GM18508 (cell line): Measurements from ENCODE around the gene BICDL2.
"Not testable (repeated sequence)": the region's sequence is repeated elsewhere in the genome, so short reads cannot be mapped to it uniquely, and the experiment has no call there.

ENCODE experiments used
- ATAC-seq: cut with Tn5 transposase; IDR thresholded peaks from one replicate; pipeline ENCODE4 v1.9.1; 2021; ENCODE audit warnings: moderate number of reproducible peaks; ENCODE audit not compliant: insufficient read depth, unreplicated experiment

BICDL2 gene

DNA sequence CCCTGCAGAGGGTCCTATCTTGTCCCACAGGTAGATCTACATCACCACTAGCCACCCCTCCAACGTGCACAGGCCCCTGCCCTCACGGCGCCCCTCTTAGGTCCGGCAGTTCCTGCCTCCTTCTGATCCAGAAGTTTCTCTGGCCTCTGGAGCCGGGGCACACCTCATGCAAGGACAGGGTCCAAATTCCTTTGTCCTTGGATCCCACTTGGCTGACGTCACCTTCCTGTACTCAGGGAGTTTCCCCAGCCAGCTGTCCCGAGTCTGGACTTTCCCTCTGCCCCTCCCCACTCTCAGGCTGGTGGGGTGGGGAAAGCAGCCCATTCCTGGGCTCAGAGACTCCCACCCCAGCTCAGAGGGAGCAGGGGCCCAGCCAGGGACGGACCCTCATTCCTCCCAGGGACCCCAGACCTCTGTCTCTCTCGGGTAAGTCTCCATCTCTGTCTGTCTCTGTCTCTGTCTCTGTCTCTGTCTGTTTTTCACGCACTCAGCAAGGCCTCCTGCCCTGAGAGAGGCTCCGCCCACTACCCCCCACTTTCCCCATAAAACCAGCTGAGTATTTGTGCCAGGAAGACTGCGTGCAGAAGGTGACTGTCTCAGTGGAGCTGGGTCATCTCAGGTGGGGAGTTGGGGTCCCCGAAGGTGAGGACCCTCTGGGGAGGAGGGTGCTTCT, 28.5 kb upstream of the BICDL2 start, which contains the start of gene IL32:
IL32 (plus strand) TSS at position 572 of the 673 bp plus-strand sequence. CDS start 172 bp downstream, outside the sequence.
- no peak for ATAC-seq

DNA sequence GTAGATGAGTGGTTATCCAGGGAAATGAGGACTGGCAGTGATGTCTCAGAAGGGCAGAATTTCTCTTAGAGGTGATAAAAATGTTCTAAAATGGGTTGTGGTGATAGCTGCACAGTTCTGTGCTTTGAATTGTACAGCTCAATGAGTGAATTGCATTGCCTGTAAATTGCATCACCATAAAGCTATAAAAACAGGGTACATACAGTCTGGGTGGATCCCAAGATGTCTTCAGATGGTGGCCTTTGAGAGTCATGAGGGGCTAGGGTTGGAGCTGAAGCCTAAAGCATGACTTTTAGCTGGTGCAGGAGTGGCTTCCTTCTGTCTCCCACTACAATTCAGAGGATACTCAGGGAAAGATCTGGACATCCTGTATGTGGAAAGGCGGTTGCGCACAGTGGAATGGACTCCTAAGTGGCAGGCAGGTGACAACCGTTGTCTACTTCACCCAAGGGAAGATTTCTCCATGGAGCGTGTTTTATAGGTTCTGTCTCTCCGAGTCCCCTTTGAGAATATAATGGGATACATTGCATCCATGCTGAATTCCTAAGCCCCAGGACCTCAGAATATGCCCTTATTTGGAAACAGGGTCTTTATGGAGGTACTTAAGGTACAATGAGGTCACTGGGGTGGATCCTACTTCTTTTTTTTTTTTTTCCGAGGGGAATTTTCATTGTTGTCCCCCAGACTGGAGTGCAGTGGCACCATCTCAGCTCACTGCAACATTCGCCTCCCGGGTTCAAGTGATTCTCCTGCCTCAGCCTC, 27.1 kb upstream of the BICDL2 start:
- no peak for ATAC-seq

DNA sequence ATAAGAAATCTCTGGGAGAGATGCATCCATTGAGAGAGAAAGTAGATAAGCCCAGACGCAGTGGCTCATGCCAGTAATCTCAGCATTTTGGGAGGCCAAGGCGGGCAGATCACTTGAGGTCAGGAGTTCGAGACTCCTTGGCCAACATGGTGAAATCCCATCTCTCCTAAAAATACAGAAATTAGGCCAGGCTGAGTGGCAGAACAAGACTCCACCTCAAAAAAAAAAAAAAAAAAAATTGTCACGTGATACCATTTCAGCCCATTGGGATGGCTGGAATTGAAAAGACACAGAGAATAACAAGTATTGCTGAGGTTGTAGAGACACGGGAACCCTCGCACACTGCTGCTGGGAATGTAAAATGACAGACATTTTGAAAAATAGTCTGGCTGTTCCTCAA, 25.8 kb upstream of the BICDL2 start:
- ATAC-seq: no peak

DNA sequence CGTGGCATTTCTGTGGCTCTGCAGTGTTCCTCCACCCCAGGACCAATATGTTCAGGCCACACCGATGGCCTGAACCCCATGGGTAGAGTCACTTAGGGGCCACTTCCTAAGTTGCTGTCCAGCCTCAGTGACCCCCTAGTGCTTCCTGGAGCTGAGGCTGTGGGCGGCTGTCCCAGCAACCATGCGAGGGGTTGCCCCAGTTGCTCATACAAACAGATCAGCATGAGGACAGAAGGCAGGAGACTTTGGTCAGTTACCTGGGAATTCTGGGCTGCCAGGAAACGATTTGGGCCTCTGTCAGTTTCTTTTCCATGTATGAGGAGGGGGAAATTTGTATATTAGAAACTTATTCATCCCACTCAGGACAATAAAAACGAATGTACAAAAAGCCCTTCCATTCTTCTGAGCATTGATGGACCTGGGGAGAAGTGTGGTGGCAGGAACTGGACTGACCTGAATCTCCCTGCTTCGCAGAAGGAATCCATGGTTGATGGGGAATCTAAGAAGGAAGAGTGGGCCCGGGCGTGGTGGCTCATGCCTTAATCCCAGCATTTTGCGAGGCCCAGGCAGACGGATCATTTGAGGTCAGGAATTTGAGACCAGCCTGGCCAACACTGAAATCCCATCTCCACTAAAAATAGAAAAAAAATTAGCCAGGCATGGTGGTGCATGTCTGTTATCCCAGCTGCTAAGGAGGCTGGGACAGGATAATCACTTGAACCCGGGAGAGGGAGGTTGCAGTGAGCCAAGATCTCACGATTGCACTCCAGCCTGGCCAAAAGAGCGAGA, 23.8 kb upstream of the BICDL2 start:
- no peak for ATAC-seq

DNA sequence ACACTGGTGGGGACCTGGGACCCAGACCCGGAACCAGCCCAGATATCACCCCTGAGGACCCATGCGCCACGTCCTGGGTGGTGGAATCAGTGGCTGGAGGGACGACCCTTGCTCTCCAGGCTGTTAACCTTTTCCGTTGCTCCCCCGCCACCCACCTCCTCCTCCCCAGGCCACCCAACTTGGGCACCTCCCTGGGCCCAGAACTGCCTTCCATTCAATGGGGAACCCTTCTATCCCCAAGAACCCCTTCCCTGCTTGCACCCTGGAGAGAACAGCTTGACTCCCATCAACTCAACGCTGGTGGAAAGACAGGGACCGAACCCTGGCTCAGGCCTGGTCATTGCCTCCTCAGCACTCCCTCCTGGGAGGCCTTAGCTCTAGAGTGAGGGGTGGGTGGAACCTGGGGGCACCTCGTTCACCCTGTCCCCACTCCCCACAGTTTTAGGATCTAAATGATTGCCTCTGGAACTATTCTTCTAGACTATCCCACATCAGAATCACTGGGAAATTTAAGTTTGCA, 23.0 kb upstream of the BICDL2 start:
- ATAC-seq: no peak

DNA sequence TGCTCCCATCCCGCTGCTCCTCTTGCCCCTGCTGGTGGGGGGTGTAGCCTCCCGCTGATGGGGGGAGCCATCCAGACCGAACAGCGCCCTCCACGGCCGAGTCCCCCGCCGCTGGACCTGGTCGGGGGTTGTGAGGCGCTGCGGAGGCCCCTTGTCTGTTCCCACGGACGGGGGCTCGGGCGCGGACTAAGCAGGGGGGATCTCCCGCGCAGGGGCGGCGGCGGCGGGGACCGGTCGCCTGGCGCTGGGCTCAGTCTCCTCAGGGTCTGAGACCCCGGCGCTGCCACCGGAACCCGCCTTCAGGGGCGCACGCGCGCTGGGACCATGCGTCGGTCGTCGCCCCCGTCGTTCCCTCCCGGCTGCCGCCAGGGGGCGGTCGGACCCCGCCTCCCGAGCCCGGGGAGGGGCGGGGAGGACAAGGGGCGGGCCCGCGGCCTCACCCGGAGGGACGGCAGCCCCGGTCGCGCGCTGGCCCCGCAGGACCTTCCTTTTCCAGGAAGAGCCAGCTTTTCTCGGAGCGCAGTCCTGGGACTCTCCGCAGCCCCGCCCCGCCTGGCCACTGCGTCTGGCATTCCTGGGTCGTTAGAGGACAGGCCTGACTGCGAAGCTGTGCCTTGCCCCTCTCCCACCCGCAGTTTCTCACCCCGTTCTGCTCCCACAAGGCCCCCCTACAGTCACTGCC, 22.4 kb upstream of the BICDL2 start:
- ATAC-seq: no peak

DNA sequence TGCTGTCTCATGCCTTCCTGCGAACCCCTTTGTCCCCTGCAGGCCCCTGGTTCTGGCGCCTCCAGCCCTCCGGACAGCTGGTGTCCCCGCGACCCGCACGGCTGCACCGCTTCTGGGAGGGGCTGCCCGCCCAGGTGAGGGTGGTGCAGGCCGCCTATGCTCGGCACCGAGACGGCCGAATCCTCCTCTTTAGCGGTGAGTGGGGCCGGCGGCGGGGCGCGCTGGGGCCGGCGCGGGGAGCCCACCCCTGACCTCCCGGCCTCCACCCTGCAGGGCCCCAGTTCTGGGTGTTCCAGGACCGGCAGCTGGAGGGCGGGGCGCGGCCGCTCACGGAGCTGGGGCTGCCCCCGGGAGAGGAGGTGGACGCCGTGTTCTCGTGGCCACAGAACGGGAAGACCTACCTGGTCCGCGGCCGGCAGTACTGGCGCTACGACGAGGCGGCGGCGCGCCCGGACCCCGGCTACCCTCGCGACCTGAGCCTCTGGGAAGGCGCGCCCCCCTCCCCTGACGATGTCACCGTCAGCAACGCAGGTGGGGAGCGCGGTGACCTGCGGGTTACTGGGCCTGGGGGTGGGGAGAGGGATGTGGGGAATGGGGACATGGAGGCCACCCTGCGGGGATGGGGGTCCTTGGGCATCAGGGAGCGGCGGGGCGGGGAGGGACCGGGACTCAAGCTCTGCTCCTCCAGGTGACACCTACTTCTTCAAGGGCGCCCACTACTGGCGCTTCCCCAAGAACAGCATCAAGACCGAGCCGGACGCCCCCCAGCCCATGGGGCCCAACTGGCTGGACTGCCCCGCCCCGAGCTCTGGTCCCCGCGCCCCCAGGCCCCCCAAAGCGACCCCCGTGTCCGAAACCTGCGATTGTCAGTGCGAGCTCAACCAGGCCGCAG, 21.6 kb upstream of the BICDL2 start:
- ATAC-seq: no peak

DNA sequence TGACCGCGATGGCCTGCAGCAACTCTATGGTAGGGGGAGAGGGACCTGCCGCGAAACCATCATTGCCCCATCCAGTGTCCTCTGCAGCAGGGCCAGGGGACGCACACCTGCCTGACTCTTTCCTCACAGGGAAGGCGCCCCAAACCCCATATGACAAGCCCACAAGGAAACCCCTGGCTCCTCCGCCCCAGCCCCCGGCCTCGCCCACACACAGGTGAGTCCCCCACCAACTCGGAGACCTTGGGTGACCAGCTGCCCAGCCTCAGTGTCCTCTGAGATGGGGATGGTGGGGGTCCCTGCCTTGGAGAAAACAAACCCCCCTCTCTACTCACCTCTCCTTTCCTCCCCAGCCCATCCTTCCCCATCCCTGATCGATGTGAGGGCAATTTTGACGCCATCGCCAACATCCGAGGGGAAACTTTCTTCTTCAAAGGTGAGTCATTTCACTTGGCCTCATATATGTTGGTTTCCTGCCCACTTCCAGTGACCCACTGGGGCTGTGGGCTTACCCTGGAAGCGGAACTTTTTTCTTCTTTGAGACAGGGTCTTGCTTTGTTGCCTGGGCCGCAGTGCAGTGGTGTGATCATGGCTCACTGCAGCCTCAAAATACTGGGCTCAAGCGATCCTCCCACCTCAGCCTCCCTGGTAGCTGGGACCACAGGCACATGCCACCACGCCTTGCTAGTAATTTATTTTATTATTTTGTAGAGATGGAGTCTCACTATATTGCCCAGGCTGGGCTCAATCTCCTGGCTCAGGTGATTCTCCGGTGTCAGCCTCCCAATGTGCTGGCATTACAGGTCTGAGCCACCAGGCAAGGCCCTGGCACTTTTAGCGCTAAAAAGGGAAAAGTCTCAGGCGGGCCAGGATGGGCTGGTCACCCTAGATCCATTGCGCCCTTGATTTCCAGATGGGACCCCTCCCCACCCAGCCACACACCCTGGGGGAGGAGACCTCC, 20.7 kb upstream of the BICDL2 start:
- ATAC-seq: no peak

DNA sequence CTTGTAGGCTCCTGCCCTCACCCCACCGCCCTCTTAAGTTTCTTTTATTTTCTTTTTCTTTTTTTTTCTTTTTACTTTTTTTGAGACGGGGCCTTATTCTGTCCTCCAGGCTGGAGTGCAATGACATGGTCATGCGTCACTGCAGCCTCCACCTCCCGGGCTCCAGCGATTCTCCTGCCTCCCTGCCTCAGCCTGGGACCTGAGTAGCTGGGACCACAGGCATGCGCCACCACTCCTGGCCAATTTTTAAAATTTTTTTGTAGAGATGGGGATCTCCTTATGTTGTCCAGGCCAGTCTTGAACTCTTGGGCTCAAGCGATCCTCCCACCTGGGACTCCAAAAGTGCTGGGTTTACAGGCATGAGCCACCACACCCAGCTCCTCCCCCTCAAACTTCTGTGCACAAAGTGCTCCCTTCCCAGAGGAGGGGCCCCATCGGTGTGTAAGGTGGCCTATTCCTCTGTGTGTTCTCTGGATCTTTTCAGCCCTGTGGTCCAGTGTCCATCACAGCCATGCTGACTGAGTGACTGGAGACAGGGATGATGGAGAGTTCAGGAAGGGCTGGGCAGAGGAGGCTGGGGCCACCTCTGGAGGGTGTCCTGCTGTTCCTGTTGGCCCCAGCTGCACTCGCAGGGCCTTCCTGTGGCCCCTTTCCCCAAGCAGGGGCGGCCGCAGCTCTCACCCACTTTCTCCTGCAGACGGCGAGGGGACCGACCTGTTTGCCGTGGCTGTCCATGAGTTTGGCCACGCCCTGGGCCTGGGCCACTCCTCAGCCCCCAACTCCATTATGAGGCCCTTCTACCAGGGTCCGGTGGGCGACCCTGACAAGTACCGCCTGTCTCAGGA, 19.8 kb upstream of the BICDL2 start:
- ATAC-seq: no peak

DNA sequence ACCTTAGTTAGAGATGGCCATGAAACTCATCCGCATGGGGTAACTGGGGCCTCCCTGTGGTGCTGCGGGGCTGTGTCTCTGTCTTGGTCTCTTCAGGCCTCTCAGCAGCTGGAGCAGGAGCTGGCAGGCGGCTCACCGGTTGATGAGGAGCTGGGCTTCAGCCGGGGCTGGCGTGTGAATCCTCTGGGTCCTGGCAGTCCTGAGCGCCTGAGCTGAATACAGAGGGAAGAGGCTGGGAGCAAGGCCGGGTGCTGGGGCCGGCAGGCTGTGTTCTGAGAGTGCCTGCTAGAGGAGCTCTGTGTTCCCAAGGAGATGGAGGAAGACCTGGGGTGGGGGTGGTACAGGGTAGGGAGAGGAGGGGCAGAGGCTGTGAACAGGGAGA, 19.0 kb upstream of the BICDL2 start:
- ATAC-seq: not testable (repeated sequence)

DNA sequence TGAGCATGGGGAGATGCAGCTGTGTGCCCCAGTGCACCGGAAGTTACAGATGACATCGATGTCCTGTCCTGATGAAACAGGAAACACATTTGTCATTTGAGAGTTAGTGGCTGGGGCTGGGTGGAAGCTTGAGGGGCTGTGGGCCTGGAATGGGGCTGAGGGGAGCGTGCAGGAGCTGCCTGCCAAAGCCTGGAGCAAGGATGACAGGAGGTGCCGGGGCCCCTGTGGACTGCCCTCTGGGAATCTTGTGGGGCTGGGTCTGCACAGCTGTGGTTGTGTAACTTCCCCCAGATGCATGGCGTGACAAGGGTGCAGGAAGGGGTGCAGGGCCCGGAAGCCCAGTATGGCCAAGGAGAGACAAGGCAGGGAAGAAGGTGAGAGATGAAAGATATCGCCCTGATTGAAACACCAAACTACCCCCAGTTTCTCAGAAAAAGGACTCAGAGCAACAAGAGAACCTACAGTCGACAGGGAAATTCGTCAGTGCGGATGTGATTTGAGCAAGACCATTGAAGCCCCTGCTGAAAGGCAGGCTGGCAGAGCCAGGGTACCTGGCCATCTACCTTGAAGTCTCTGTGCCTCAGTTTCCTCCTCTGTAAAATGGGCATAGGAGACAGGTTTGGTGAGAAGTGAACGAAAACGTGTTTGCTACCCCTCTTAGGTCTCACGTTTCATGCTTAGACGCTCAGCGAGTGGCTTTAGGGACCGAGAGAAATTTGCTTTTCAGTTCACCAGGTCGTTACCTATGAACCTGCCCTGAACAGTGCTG, 18.4 kb upstream of the BICDL2 start:
- ATAC-seq: no peak

DNA sequence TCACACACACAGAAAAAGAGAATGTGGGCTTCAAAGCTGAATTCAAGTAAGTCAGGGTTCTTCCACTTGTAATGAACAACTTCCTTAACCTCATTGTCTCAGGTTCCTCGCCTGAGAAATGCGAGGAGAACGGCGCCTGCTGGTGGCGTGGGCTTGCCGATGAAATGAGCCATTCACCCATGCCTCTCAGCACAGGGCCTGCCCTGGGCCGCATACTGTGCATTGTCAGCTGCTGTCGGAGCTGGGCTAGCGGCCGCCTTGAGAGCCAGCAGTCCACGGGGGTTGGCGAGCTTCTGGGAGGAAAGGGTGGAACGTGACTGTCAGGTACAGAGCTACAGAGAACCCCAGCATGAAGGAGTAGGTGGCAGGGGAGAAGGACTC, 16.6 kb upstream of the BICDL2 start:
- not testable (repeated sequence) for ATAC-seq

DNA sequence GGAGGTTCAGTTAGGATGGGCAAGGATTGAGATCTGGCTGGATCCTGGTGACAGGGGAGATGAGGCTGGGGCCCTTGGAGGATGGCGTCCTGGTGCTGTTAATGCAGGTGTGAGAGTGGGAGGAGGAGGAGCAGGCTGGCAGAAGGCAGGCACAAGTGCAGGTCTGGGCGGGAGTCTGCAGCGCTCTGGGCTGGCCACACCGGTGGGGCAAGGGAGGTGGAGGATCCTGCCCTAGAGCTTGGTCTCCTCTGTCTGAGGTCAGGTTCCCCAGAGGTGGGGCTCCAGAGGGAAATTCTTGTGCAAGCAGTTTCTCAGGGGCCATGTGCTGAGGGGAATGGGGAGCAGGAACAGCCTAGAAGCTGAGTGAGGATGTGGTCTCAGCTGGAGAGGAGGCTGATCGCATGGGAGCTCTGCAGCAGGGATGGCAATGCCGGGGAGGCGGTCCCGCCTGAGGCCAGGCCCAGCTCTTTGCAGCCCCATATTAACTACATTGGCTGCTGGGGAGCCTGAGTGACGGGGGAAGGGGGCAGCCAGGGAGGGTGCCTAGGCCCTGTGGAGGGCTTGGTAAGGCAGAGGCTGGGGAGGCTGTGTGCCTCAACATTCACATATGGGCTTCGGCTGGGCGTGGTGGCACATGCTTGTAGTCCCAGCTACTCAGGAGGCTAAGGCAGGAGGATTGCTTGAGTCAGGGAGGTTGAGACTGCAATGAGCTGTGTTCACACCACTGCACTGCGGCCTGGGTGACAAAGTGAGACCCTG, 16.0 kb upstream of the BICDL2 start:
- ATAC-seq: not testable (repeated sequence)

DNA sequence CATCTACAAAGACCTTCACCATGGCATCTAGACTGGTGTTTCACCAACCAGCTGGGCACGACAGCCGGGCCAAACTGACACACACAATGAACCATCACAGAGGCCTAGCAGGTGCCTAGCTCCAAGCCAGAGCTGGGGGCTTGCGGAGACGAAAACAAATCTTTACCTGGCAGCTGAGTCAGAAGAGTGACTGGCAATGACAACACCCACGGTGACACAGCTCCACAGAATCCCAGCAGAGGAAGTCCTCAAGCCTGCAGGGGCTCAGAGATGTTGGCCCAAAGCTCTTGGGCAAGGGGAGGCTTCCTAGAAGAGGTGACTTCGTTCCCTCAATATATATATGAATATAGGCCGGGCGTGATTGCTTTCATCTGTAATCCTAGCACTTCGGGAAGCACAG, 14.8 kb upstream of the BICDL2 start:
- ATAC-seq: no peak

DNA sequence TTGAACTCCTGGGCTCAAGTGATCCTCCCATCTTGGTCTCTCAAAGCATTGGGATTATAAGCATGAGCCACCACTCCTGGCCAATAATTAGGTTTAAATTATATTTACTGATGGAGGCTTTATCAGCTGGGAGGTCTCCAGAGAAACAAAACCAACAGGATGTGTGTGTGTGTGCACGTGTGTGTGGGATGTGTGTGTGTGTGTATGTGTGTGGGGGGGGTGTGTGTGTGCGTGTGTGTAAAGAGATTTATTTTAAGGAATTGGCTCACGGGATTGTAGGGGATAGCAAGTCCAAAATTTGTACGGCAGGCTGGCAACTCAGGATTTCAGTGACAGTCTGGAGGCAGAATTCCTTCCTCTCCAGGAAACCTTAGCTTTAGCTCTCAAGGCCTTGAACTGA, 14.3 kb upstream of the BICDL2 start:
- no peak for ATAC-seq

DNA sequence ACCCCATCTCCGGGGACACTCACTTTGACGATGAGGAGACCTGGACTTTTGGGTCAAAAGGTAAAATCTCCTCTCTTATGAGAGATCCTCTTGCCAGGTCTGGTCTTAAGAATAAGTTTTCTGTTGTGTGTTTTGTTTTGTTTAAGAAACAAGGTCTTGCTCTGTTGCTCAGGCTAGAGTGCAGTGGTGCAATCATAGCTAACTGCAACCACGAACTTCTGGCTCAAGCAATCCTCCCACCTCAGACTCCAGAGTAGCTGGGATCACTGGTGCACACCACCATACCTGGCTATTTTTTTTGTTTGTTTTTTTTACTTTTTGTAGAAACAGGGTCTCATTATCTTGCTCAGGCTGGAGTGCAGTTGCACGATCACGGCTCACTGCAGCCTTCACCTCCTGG, 13.7 kb upstream of the BICDL2 start:
- no peak for ATAC-seq
